GM06990 (cell line): ENCODE measurements around the gene TTLL8.

ENCODE experiments used
- DNase-seq: peaks from one replicate; pipeline ENCODE4 v3.0.0-alpha.2; 2011; ENCODE audit not compliant: insufficient read length; ENCODE audit errors: extremely low read depth
- H3K27me3 ChIP-seq: replicated peaks from 2 replicates; pipeline ENCODE4 v1.6.0; 2011; ENCODE audit warnings: low read length; ENCODE audit not compliant: control insufficient read depth, insufficient read depth
- H3K36me3 ChIP-seq: 2 replicates; pipeline ENCODE4 v1.5.1; 2011; ENCODE audit warnings: low read length; ENCODE audit not compliant: control insufficient read depth, insufficient read depth
- H3K4me3 ChIP-seq: replicated peaks from 2 replicates; pipeline ENCODE4 v1.5.1; 2011; ENCODE audit warnings: low read depth, mild to moderate bottlenecking, control low read depth, low read length
- CTCF ChIP-seq: IDR thresholded peaks from 2 replicates; pipeline ENCODE4 v1.5.1; 2011; ENCODE audit warnings: low read length, control low read depth, mild to moderate bottlenecking, inconsistent platforms; ENCODE audit not compliant: insufficient read depth, poor library complexity, severe bottlenecking

The TTLL8 gene

GRCh38 chr22:50015451-50016307 lies 42.4 kb downstream of the TTLL8 start:
- no peaks in the 10 kb centered on the region for H3K36me3 ChIP-seq
- H3K4me3 ChIP-seq: no peak overlapping the region
- H3K27me3 ChIP-seq: no peaks in the 10 kb centered on the region
- DNase-seq: no peak
- TF ChIP-seq CTCF: no peak

GRCh38 chr22:50014655-50015401 lies 43.3 kb downstream of the TTLL8 start:
- DNase-seq: no peak
- no peak overlapping the region for H3K4me3 ChIP-seq
- H3K36me3 ChIP-seq: no peaks in the 10 kb centered on the region
- no peak for TF ChIP-seq CTCF
- H3K27me3 ChIP-seq: no peaks in the 10 kb centered on the region

GRCh38 chr22:50014053-50014501 lies 44.0 kb downstream of the TTLL8 start:
- H3K4me3 ChIP-seq: no peak overlapping the region
- no peaks in the 10 kb centered on the region for H3K27me3 ChIP-seq
- H3K36me3 ChIP-seq: no peaks in the 10 kb centered on the region

GRCh38 chr22:50012211-50013181 lies 45.6 kb downstream of the TTLL8 start, which contains the start of gene IL17REL:
IL17REL (minus strand) TSS chr22:50012765; CDS start chr22:50012646, 119 bp downstream.
- H3K36me3 ChIP-seq: no peaks in the 10 kb centered on the region
- no peak for DNase-seq
- H3K4me3 ChIP-seq: no peak within 1 kb of the TSS
- no peak for TF ChIP-seq CTCF
- no peaks in the 10 kb centered on the region for H3K27me3 ChIP-seq

More at GRCh38 chr22:50014053-50014501, 44.0 kb downstream of the TTLL8 start:
- DNase-seq: no peak
- TF ChIP-seq CTCF: no peak

GRCh38 chr22:50011447-50012210 lies 46.5 kb downstream of the TTLL8 start:
- no peak for DNase-seq
- peak overlapping the region; percentile 12; the same call in 1 of the 2 replicates for H3K4me3 ChIP-seq
- no peaks in the 10 kb centered on the region for H3K36me3 ChIP-seq
- no peak for TF ChIP-seq CTCF
- no peaks in the 10 kb centered on the region for H3K27me3 ChIP-seq
